Kidney (tissue), 14 donors: ENCODE results near the gene CADPS2. TPM values are rescaled to one million over a fixed set of nuclear protein-coding genes. Genes with fewer than 3 reads are reported as not detected.

Source experiments
- DNase-seq, 5 donors: peaks; one replicate each; pipeline ENCODE4 v3.0.0-alpha.2; 2013 to 2020
- FAIRE-seq: peaks from 2 replicates; lab custom pipeline; 2012; peaks lifted over from hg19 to GRCh38; lab: Jason Lieb, UNC
- H3K27ac ChIP-seq, 2 donors: one replicate each; pipeline ENCODE4 v1.7.0; 2013; ENCODE audit warnings: low read depth in 2 of 2, low read length in 2 of 2, inconsistent platforms in 1 of 2
- H3K27me3 ChIP-seq: one replicate; pipeline ENCODE4 v1.7.1; 2013; ENCODE audit warnings: low read length, inconsistent platforms; ENCODE audit not compliant: control insufficient read depth, insufficient read depth
- H3K36me3 ChIP-seq, 3 donors: one replicate each; pipeline versions ENCODE4 v1.7.0 to v1.7.1; 2013; ENCODE audit warnings: low read length in 3 of 3, control low read depth in 1 of 3, inconsistent platforms in 1 of 3; ENCODE audit not compliant: insufficient read depth in 3 of 3, control insufficient read depth in 2 of 3
- H3K4me1 ChIP-seq, 3 donors: one replicate each; pipeline versions ENCODE4 v1.7.0 to v1.7.1; 2013; ENCODE audit warnings: low read length in 3 of 3, inconsistent platforms in 1 of 3, low read depth in 1 of 3; ENCODE audit not compliant: control insufficient read depth in 2 of 3, insufficient read depth in 2 of 3
- H3K4me3 ChIP-seq, 3 donors: one replicate each; pipeline versions ENCODE4 v1.7.0 to v1.8.1; 2013; ENCODE audit warnings: low read length in 3 of 3, control low read depth in 1 of 3, inconsistent platforms in 1 of 3
- H3K9ac ChIP-seq, 3 donors: one replicate each; pipeline versions ENCODE4 v1.7.0 to v1.7.1; 2013; ENCODE audit warnings: low read length in 3 of 3, control low read depth in 1 of 3, inconsistent platforms in 1 of 3
- H3K9me3 ChIP-seq, 3 donors: one replicate each; pipeline versions ENCODE4 v1.7.0 to v1.7.1; 2013; ENCODE audit warnings: low read length in 3 of 3, control low read depth in 1 of 3, inconsistent platforms in 1 of 3; ENCODE audit not compliant: control insufficient read depth in 2 of 3, insufficient read depth in 1 of 3
- intact Hi-C: fragments of 100-400 bp; cut with DNase I; formaldehyde crosslinking; loops from one replicate; pipeline ENCODE4 v1.11.1; 2022
- polyA plus RNA-seq: library from polyadenylated mRNA; stranded (reverse); fragments of 350-450 nt; fragmentation: Illumina TruSeq; extraction: RNeasy Lipid Tissue Mini Kit (QIAGEN cat#74804); gene quantifications from one replicate; pipeline ENCODE4 v1.2.3, GENCODE V29; 2014; ENCODE audit warnings: low read depth, low replicate concordance; ENCODE audit not compliant: insufficient read depth
- total RNA-seq: library from RNA; stranded (reverse); fragmentation: NEBNext Ultra II Directional; extraction: Animal tissue kit (Norgen Biotek cat#: 25700); gene quantifications from one replicate; pipeline ENCODE4 v1.2.1, GENCODE V29; 2021
- TF ChIP-seq, protein P1 (sequence below): IDR thresholded peaks from 3 replicates; pipeline ENCODE4 v1.5.1; 2012; ENCODE audit warnings: mild to moderate bottlenecking, moderate library complexity, borderline replicate concordance; ENCODE audit not compliant: insufficient read depth; ENCODE audit errors: extremely low read depth
- donor health status: control.
- donor health status: control.
- donor health status: control.
- donor health status: control.
- donor health status: control.
- donor health status: DM: yes; HTN: yes; CAD: no.
- donor health status: Normal renal cell carcinoma (clear cell type).

CADPS2 gene
- total and polyA plus RNA-seq, 2 donors from 2014 or later = 33.0 to 39.9 TPM

DNA sequence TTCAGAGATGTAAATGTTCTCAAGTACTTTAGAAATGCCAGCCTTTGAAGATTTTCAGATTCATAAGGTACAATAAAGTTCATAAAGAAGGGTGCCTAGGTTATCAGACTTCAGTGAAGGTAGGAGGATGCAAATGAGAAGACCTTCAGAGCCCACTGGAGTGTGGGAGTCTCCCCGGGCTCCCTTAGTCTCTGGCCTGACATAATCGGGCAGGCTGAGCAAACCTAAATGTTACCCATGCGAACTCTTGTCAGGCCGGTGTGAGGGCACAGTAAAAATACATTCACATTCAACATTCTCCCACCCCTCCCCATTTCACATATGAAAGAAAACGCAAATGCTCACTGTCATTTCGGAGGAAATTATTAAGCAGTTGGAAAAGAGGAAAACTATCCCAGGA, 479.1 kb downstream of the CADPS2 start:
- intact Hi-C loops = no loop called here
- TF ChIP-seq, protein P1, sequence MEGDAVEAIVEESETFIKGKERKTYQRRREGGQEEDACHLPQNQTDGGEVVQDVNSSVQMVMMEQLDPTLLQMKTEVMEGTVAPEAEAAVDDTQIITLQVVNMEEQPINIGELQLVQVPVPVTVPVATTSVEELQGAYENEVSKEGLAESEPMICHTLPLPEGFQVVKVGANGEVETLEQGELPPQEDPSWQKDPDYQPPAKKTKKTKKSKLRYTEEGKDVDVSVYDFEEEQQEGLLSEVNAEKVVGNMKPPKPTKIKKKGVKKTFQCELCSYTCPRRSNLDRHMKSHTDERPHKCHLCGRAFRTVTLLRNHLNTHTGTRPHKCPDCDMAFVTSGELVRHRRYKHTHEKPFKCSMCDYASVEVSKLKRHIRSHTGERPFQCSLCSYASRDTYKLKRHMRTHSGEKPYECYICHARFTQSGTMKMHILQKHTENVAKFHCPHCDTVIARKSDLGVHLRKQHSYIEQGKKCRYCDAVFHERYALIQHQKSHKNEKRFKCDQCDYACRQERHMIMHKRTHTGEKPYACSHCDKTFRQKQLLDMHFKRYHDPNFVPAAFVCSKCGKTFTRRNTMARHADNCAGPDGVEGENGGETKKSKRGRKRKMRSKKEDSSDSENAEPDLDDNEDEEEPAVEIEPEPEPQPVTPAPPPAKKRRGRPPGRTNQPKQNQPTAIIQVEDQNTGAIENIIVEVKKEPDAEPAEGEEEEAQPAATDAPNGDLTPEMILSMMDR = no peak
- no peak for FAIRE-seq
- no peaks in the 10 kb centered on the region for H3K9me3 ChIP-seq
- H3K27ac ChIP-seq = no peak overlapping the region
- DNase-seq = no peak
- peaks cover 0 to 4% (median 0%) of the 10 kb centered on the region in 3 donors for H3K36me3 ChIP-seq
- H3K27me3 ChIP-seq = no peaks in the 10 kb centered on the region
- H3K4me3 ChIP-seq = no peak overlapping the region
- H3K4me1 ChIP-seq = no peaks in the 10 kb centered on the region
- no peak overlapping the region for H3K9ac ChIP-seq

DNA sequence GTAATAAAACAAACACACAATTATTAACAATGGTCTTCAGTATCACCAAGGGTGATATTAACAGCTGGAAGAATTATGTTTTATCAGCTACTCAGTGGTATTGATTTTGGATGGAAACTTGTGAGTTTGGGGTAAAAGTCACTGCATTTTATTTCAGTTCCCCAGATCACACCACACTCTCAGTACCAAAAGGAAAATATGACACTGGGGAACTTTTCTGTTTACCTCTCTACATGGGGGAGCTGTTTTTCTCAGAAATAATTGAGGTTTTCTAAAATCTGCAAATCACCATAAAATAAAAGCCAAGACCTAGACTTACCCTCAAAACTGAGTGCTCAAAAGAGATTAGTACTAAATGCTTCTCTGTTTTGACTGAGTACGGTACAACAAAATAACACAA, 483.1 kb downstream of the CADPS2 start:
- intact Hi-C loops = no loop called here
- FAIRE-seq = no peak
- no peak overlapping the region for H3K27ac ChIP-seq

DNA sequence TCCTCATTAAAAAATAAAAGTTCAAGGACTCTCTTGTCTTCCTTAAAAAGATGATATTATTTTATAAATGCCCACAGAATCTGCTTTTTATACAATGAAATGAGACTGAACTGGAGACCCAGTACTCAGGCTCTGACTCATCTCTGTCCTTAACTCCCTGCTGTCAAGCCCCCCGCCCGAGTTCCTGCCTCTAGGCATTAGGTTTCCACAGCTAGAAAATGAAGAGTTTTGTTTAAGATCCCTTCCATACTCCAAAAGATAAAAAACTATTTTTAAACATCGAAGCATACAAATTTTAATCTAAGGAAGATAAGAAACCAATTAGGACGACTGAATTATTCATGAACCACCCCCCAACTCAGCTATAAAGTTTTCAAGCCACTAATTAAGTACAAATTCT, 484.0 kb downstream of the CADPS2 start:
- TF ChIP-seq, protein P1 = no peak
- Histone ChIP-seq H3K36me3 (peaks cover 0 to 4% (median 0%) of the 10 kb centered on the region in 3 donors), H3K9me3 (no peaks in the 10 kb centered on the region), H3K27me3 (no peaks in the 10 kb centered on the region), H3K27ac (no peak overlapping the region), H3K4me1 (no peaks in the 10 kb centered on the region), H3K9ac (no peak overlapping the region), H3K4me3 (no peak overlapping the region)
- DNase-seq (no peak), FAIRE-seq (no peak)
- intact Hi-C loops = no loop called here

More for the DNA sequence above, 483.1 kb downstream of the CADPS2 start:
- Histone ChIP-seq H3K36me3 (peaks cover 0 to 4% (median 0%) of the 10 kb centered on the region in 3 donors), H3K9me3 (no peaks in the 10 kb centered on the region), H3K9ac (no peak overlapping the region), H3K27me3 (no peaks in the 10 kb centered on the region), H3K4me3 (no peak overlapping the region), H3K4me1 (no peaks in the 10 kb centered on the region)
- TF ChIP-seq, protein P1 = no peak
- DNase-seq = no peak

DNA sequence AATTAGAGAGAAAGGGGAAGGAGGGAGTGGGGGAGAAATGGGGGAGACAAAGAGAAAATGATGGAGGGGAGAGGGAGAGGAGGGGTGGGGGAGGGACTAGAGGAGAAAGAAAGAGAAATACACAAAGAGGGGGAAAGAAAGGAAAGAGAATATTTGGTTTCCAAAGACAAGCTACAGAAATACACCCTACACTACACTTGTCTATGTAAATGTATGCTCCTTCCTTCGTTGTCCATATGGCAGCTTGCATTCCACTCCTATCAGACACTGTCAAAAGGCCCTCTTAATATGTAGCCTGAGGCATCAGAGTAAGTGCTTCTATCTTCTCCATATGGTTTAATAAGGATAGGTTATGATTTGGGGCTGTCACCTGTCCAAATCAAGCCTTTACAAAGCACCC, 488.9 kb downstream of the CADPS2 start:
- intact Hi-C loops = no loop called here
- Histone ChIP-seq H3K27me3 (no peaks in the 10 kb centered on the region), H3K9me3 (no peaks in the 10 kb centered on the region), H3K27ac (no peak overlapping the region), H3K4me1 (no peaks in the 10 kb centered on the region), H3K36me3 (no peaks in the 10 kb centered on the region), H3K4me3 (no peak overlapping the region), H3K9ac (no peak overlapping the region)
- TF ChIP-seq, protein P1 = no peak
- FAIRE-seq (no peak), DNase-seq (no peak)
